ENCODE data around the gene NQO2. TPM values are rescaled to one million over a fixed set of nuclear protein-coding genes. Genes with fewer than 3 reads are reported as not detected.
"Not testable (repeated sequence)": the region's sequence is repeated elsewhere in the genome, so short reads cannot be mapped to it uniquely, and the experiment has no call there.

NQO2 gene
- total and polyA plus RNA-seq, 9 donors: 16.2 to 48.4 (median 28.7) TPM

DNA sequence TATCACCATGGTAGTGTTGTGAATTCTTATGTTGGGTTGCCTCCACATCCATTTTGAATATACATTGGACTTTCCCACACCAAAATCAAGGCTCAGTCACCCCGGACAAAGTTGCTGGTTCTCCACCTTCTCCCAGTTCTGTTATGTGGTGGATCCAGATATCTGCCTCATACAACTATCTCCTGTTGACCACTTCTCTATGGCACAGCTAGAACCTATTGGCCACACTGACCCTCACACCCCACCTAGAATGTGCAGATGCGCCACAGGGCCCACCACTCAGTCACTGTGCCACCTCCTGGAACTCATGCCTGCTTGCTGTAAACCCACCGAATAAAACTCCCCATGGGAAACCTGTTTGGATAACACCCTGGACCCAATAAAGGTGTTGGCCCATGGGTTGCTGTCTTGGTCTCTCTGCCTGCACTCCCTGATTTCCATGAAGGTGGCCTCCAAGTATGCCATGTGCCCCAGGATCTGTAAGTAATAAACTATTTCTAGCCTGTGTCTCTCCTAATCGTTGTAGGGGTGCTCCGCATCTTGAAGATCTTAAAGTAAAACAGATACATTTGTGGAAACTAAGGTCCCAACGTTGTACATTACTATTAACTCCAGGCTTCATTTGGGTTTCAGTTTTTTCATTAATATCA, 7.2 kb upstream of the NQO2 start:
- TF ChIP-seq, protein P1, sequence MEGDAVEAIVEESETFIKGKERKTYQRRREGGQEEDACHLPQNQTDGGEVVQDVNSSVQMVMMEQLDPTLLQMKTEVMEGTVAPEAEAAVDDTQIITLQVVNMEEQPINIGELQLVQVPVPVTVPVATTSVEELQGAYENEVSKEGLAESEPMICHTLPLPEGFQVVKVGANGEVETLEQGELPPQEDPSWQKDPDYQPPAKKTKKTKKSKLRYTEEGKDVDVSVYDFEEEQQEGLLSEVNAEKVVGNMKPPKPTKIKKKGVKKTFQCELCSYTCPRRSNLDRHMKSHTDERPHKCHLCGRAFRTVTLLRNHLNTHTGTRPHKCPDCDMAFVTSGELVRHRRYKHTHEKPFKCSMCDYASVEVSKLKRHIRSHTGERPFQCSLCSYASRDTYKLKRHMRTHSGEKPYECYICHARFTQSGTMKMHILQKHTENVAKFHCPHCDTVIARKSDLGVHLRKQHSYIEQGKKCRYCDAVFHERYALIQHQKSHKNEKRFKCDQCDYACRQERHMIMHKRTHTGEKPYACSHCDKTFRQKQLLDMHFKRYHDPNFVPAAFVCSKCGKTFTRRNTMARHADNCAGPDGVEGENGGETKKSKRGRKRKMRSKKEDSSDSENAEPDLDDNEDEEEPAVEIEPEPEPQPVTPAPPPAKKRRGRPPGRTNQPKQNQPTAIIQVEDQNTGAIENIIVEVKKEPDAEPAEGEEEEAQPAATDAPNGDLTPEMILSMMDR (IDR thresholded peaks at IDR 0.05): no peak
- TF ChIP-seq EP300 (IDR thresholded peaks at IDR 0.05) (no peak), POLR2A (IDR thresholded peaks at IDR 0.05) (no peak)
- Histone ChIP-seq H3K27me3 (no peaks in the 10 kb centered on the region), H3K27ac (no peak overlapping the region), H3K9me3 (no peaks in the 10 kb centered on the region), H3K4me1 (ENCODE audit: insufficient read depth) (peaks cover 4% of the 10 kb centered on the region), H3K36me3 (no peaks in the 10 kb centered on the region), H3K4me3 (no peak overlapping the region)
- peak in 1 of 5 donors; percentile 9 for DNase-seq
- intact Hi-C loops (cut with DNase I): no loop called here
- WGBS, 3 donors: 91 to 92% (median 91%) methylated on average over 6 of the region's 6 CpGs

DNA sequence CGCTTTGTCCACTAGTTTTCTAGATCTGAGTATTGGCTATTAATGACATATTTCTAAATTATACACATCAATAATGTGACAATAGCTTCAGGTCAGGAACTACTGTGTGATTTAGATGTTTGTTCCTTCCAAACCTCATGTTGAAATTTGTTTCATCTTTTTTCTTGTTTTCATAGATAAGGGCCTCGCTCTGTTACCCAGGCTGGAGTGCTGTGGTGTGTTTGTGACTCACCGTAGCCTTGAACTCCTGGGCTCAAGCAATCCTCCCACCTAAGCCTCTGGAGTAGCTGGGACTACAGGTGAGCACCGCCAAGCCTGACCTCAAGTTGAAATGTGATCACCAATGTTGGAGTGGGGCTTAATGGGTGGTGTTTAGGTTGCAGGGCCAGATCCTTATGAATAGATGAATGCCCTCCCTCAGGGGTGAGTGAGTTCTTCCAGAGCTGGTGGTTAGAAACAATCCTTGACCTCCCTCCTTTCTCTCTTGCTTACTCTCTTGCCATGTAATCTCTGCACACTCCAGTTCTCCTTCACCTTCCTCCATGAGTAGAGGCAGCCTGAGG, 5.9 kb upstream of the NQO2 start:
- H3K4me1 ChIP-seq (ENCODE audit: insufficient read depth): no peaks in the 10 kb centered on the region

DNA sequence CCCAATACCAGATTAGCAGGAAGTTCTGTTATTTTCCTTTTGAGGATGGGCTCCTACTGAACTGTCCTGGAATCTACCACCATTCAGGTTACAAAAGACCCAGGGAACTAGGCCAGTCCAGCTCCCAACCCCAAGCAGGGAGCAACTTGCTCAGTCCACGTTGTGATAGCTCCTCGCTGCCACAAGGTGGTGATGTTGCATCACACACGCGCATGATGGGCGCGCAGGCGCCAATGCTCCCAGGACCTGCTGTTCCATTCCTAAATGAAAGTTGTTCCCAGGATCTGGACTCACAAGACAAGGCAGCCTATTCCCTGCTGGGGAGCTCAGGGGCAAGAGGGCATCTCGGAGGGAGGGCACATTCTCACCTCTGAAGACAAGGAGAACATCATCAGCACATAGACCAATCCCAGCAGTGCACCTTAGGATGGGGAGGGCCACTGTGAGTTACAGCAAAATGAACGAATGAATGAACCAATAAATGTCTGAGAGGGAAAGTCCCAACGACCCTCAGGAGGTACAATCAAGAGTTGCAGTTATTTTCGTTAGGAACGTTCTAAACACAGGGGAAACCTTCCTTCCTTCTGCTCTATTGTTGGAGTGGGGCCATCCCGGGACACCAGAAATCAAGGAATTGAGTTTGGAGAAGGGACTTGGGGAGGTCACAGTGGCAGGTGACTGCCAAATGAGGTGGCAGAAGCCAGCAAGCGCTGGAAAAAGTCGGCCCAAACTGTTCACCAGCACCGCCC, 1.3 kb upstream of the NQO2 start:
- WGBS, 3 donors: 2 to 4% (median 4%) methylated on average over 11 to 16 of the region's 16 CpGs

More for the DNA sequence above, 5.9 kb upstream of the NQO2 start:
- H3K9me3 ChIP-seq: no peaks in the 10 kb centered on the region
- H3K4me3 ChIP-seq: no peak overlapping the region
- intact Hi-C loops (cut with DNase I): no loop called here
- 57 to 70% (median 68%) methylated on average over 4 of the region's 4 CpGs for WGBS, 3 donors
- no peaks in the 10 kb centered on the region for H3K27me3 ChIP-seq
- no peaks in the 10 kb centered on the region for H3K36me3 ChIP-seq
- TF ChIP-seq EP300 (IDR thresholded peaks at IDR 0.05): no peak
- no peak for TF ChIP-seq POLR2A (IDR thresholded peaks at IDR 0.05)
- TF ChIP-seq, protein P1 (IDR thresholded peaks at IDR 0.05): no peak
- no peak overlapping the region for H3K27ac ChIP-seq
- DNase-seq: no peak

DNA sequence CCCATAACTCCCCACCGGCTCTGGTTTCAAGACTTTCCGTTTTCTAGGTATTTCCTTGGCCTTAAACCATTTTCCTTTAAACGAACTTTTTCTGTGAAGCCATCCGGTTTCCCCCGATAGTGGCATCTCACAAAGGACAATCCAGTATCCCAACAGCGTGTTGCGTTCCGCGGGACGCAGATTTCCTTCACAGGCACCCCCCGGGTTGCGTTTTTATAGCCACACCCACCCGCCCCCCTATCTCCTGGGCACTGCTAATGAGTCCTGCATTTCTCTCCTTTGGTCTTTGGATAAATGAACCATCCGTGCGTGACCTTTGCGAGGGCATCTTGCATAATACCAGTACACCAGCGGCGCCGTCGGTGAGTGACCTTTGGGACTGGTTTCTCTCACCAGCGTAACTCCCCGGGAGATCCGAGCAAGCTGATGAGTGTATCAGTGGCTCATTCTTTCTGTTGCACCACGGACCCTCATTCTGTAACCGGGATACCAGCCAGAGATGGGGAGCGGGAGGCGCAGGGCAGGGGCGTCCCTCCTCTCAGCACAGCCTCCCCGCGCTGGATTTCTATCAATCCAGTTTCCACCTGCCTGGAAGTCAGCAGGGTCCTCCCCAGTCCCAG, 586 bp upstream of the NQO2 start:
- WGBS, 3 donors: 0 to 2% (median 1%) methylated on average over 27 to 30 of the region's 30 CpGs
- Histone ChIP-seq H3K36me3 (no peaks in the 10 kb centered on the region), H3K27me3 (no peaks in the 10 kb centered on the region), H3K4me3 (peak overlapping the region; percentile 32), H3K9me3 (no peaks in the 10 kb centered on the region), H3K27ac (peak overlapping the region; percentile 51 to 64), H3K4me1 (ENCODE audit: insufficient read depth) (peaks cover 2% of the 10 kb centered on the region)
- TF ChIP-seq POLR2A (IDR thresholded peaks at IDR 0.05): peak; percentile 37
- no peak for TF ChIP-seq EP300 (IDR thresholded peaks at IDR 0.05)
- TF ChIP-seq, protein P1 (IDR thresholded peaks at IDR 0.05): peak in 1 of 3 donors; percentile 16
- DNase-seq: peak in 1 of 5 donors; percentile 85
- intact Hi-C loops (cut with DNase I): loop anchor here (2.0 to 5.0 kb wide), 2 partner anchors 56 to 58 kb away; no protein-coding TSS in a partner anchor

More for the DNA sequence above, 1.3 kb upstream of the NQO2 start:
- Histone ChIP-seq H3K27ac (peak overlapping the region in 1 of 2 donors; percentile 51), H3K4me3 (peak overlapping the region; percentile 32)
- TF ChIP-seq, protein P1 (IDR thresholded peaks at IDR 0.05): peak in 2 of 3 donors; percentile 81 to 89
- H3K9me3 ChIP-seq; H3K4me1 ChIP-seq (ENCODE audit: insufficient read depth); H3K36me3 ChIP-seq; H3K27me3 ChIP-seq: not testable (repeated sequence)
- intact Hi-C loops (cut with DNase I): loop anchor here (2.0 to 5.0 kb wide), 2 partner anchors 56 to 59 kb away; no protein-coding TSS in a partner anchor
- peak in 4 of 5 donors; percentile 33 to 58 (median 46) for DNase-seq

Data from ovary (tissue), 9 donors.